IPS DF 4.7 (cell line): Measurements from ENCODE around the gene PRKAG3.

Experiments used
- DNase-seq: peaks from one replicate; pipeline ENCODE4 v3.0.0-alpha.2; 2013; ENCODE audit warnings: low spot score; ENCODE audit errors: extremely low read depth

PRKAG3 gene

GRCh38 chr2:218814540-218815243, 16.9 kb downstream of the PRKAG3 start:
- no peak for DNase-seq

DNA sequence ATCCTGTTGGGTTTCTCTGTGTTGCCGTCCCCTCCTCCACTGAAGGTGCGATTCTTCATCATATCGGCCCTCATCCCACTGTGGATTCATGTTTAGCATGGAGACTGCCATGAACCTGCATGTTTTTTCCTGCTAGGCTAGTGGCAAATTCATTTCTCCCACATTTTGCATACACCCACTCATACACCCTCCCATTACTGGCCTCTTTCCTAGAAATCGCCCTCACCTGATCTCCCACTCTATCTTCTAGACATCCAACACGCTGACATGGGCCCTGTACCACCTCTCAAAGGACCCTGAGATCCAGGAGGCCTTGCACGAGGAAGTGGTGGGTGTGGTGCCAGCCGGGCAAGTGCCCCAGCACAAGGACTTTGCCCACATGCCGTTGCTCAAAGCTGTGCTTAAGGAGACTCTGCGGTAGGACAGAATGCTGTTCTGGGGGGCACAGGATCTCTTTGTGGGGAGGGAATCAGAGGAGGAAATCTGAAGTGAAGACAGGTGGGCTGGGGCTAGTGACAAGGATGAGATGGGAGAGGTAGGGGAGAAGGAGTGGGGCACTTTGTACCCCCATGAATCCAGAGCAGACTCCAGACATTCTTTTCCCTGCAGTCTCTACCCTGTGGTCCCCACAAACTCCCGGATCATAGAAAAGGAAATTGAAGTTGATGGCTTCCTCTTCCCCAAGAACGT, 17.7 kb downstream of the PRKAG3 start:
- DNase-seq: no peak

DNA sequence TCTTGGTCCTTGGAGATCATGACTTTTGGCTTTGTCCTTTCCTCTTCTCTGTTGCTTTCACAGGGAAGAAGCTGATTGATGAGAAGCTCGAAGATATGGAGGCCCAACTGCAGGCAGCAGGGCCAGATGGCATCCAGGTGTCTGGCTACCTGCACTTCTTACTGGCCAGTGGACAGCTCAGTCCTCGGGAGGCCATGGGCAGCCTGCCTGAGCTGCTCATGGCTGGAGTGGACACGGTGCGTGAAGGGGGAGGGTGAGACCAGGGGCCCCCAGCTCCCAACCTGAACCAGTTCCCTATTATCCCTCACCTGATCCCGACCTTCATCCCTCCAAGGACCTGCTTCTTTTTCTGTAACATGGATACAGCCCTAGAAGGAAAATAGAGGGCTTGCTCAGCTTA, 18.7 kb downstream of the PRKAG3 start:
- no peak for DNase-seq

DNA sequence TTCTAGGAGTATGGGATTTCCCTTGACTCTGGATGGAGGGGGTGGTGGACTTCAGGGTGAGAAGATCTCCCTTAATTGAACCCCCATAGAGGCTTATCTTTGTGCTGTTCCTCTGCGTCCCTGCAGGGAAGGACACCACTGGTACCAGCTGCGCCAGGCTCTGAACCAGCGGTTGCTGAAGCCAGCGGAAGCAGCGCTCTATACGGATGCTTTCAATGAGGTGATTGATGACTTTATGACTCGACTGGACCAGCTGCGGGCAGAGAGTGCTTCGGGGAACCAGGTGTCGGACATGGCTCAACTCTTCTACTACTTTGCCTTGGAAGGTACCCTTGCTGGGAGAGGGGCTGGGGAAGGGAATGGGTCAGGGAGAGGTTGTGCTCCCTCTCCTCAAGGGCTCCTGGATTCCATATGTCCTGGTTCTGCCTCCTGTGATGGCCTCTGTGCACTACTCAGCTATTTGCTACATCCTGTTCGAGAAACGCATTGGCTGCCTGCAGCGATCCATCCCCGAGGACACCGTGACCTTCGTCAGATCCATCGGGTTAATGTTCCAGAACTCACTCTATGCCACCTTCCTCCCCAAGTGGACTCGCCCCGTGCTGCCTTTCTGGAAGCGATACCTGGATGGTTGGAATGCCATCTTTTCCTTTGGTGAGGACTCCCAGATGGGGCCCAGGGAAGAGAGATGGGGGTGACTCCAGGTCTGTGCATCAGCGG, 19.3 kb downstream of the PRKAG3 start:
- no peak for DNase-seq

GRCh38 chr2:218811382-218811781, 20.2 kb downstream of the PRKAG3 start:
- no peak for DNase-seq

GRCh38 chr2:218810256-218810655, 21.3 kb downstream of the PRKAG3 start:
- DNase-seq: no peak

- no peak for DNase-seq
These were observed 22.1 kb downstream of the PRKAG3 start for GRCh38 chr2:218809515-218809914.

- DNase-seq: no peak
These were observed 24.0 kb downstream of the PRKAG3 start for GRCh38 chr2:218807626-218808025.

DNA sequence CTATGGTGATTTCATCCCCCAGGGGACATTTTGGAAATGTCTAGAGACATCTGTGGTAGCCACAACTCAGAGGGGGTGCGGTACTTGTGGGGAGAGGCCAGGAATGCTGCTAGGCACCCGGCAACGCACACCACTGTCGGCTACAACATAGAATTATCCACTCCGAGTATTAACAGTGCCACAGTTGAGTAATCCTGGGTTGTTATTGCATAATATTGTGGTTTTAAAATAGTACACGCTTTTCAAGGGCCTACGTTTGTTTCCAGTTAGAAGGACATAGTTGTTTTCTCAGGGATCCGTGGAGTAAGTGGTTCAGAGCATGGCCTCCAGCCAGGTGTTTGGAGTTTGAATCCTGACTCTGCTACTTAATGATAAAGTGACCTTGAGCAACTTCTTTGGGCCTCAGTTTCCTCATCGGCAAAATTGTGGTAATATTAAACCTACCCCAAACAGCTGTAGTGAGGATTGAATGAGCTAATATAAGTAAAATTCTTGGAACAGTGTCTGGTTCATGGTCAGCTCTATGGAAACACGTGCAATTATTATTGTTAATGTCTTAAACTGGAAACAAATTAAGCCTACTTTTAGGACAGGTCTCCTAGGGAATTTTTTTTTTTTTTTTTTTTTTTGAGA, 25.1 kb downstream of the PRKAG3 start:
- no peak for DNase-seq

DNA sequence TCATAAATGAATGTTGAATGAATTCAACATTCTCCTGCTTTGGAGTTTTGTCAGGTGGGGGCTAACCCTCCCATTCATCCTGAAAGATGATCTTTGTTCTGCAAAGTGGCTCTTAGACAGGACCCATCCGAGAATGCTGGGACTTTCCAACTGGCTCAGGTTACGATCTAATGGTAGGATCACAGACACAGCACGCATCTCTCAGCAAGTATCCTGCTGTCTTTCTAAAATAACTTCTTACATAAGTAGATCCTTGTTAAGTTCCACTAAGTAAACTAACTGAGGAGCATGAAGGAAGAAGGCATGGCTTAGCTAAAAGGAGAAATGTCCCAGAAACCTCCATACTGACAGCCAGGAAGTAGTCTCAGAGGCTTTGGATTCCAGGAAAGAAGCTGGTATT, 26.0 kb downstream of the PRKAG3 start:
- no peak for DNase-seq

DNA sequence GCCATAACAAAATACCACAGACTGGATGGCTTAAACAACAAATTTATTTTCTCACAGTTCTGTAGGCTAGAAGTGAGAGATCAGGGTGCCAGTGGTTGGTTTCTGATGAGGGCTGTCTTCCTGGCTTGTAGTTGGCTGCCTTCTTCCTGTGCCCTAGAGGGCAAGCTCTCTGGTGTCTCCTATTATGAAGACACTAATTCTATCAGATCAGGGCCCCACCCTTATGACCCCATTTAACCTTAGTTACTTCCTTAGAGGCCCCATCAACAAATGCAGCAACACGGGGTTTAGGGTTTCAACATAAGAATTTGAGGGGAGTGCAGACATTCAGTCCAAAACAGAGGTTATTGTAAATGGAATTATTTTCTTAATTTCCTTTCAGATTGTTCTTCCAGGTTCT, 26.8 kb downstream of the PRKAG3 start:
- no peak for DNase-seq

DNA sequence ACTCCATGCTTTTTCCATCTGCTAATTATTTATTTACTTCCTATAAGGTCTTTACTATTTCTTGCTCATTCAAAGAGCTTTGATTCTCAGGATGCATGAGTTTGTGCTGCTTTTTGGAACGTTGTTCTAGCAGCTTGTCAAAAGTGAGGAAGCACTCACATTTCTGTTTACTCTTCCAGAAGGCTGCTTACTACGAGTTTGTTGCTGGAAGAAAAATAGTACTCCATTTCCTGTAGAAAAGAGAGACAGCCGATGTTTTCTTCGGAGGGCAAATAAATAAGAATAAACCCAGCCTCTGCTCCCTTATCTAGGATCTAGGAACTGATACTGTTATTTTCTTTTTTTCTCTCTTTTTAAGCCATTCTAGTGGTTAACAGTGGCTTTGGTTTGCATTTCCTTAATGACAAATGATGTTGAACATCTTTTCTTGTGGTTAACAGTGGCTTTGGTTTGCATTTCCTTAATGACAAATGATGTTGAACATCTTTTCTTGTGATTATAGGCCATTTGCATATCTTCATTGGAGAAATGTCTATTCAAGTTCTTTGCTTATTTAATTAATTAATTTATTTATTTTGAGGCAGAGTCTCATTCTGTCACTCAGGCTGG, 29.1 kb downstream of the PRKAG3 start:
- DNase-seq: no peak

- no peak for DNase-seq
These were observed 31.6 kb downstream of the PRKAG3 start for GRCh38 chr2:218799990-218800389.

GRCh38 chr2:218798767-218799504, 32.7 kb downstream of the PRKAG3 start:
- DNase-seq: no peak

DNA sequence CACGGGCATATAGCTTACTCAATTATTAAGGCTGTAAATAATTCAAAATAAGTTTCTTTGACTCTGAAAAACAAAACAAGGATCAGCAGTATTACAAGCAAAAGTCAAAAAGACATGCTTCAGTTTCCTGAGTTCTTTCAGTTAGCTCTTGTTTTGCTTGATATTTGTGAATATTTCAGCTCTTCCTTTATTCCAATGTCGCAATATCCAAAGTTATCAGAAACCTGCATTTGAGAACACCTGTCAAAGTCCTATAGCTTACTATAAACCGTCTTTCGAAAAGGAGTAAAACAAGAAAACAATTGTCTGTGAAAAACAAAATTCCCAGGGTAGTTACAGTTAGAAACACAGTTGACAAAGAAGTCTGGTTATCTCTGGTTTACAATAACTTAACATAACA, 34.9 kb downstream of the PRKAG3 start:
- DNase-seq: no peak

DNA sequence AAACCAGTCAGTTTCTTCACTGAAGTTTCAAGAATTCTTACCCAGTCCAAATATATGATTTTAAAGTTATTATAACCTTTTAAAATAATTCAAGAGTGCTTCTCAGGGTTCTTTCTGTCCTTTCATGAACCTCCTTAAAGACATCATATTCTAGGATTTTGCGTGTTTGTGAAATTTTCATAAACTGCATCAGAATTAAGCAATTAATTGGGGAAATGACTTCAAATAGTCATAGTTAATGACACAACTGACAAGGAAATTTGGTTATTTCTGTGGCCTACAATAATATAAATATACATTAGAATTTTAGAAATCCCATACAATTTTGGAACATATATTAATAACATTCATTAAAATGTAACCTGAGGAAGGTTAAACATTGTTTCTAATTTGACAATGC, 39.2 kb downstream of the PRKAG3 start:
- DNase-seq: no peak

DNA sequence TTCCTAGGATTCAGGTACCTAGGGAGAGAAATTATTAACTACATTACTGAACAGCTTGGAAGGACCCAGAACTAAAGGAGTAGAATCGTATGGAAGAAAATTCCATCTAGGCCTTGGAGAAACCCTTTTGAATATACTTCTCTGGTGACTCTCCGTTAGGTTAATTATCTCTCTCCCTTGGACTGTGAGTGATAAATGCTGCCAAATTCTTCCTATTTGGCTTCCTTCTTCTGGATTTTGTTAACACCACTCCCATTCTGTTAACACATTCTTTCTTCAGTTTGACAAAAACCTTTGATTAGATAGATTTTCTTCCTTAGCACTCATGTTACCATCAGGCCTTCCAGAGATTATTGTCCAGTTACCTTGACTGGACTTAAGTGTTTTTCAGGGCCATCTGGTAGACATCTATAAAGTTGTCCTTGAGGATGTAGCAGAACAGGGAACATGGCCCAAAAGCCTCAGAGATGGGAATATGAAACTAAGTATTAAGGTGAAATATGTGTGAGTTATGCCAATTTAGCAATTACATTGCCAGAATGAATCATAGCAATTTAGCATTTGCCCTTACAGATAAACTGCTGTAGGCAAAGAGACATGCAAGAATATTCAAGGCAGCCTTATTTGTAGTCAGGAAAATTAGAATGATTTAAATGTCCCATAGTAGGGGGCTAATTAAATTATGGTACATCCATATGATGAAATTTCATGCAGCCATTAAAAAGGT, 42.9 kb downstream of the PRKAG3 start:
- DNase-seq: no peak

GRCh38 chr2:218786133-218786532, 45.5 kb downstream of the PRKAG3 start:
- no peak for DNase-seq

DNA sequence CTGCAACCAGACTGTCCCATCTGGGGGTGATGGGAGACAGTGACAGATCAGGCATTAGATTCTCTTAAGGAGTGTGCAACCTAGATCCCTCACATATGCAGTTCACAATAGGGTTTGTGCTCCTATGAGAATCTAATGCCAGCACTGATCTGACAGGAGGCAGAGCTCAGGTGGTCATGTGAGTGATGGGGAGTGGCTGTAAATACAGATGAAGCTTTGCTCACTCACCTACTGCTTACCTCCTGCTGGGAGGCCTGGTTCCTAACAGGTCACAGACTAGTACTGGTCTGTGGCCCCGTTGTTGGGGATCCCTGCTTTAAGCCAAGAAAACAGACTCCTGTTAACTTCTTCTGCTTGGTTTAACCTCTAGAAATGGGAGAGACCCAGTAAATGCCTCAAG, 46.5 kb downstream of the PRKAG3 start:
- no peak for DNase-seq

- DNase-seq: no peak
These were observed 47.9 kb downstream of the PRKAG3 start for GRCh38 chr2:218783688-218784087.
